Dedifferentiated amniotic fluid mesenchymal stem cell (primary cell): Measurements from ENCODE around the gene SMARCA4.

ENCODE experiments used
- DNase-seq: peaks from one replicate; pipeline ENCODE4 v3.0.0-alpha.2; 2016; ENCODE audit errors: extremely low spot score

SMARCA4 gene

GRCh38 chr19:11010041-11010440, 49.2 kb downstream of the SMARCA4 start:
- no peak for DNase-seq

- DNase-seq, result no peak
Measured at GRCh38 chr19:11012507-11012906, 51.7 kb downstream of the SMARCA4 start.

- no peak for DNase-seq
Measured at GRCh38 chr19:11013771-11014170, 52.9 kb downstream of the SMARCA4 start.

GRCh38 chr19:11014403-11014911, 53.6 kb downstream of the SMARCA4 start:
- DNase-seq, result no peak

GRCh38 chr19:11016631-11017030, 55.8 kb downstream of the SMARCA4 start:
- no peak for DNase-seq

GRCh38 chr19:11017275-11018035, 56.6 kb downstream of the SMARCA4 start:
- DNase-seq, result no peak

- no peak for DNase-seq
Measured at GRCh38 chr19:11018179-11018578, 57.3 kb downstream of the SMARCA4 start.

- no peak for DNase-seq
Measured at GRCh38 chr19:11018763-11019162, 57.9 kb downstream of the SMARCA4 start.

- DNase-seq, result no peak
Measured at GRCh38 chr19:11019262-11019661, 58.4 kb downstream of the SMARCA4 start.

- no peak for DNase-seq
Measured at GRCh38 chr19:11019824-11020223, 59.0 kb downstream of the SMARCA4 start.

- no peak for DNase-seq
Measured at GRCh38 chr19:11020423-11020822, 59.6 kb downstream of the SMARCA4 start.

GRCh38 chr19:11020982-11021759, 60.3 kb downstream of the SMARCA4 start:
- DNase-seq, result no peak

GRCh38 chr19:11021760-11022144, 60.9 kb downstream of the SMARCA4 start:
- no peak for DNase-seq

GRCh38 chr19:11023016-11023415, 62.2 kb downstream of the SMARCA4 start:
- DNase-seq, result no peak

- DNase-seq, result no peak
Measured at GRCh38 chr19:11023710-11024109, 62.9 kb downstream of the SMARCA4 start.

- DNase-seq, result no peak
Measured at GRCh38 chr19:11024259-11024658, 63.4 kb downstream of the SMARCA4 start.

GRCh38 chr19:11025006-11025405, 64.2 kb downstream of the SMARCA4 start:
- no peak for DNase-seq

- DNase-seq, result no peak
Measured at GRCh38 chr19:11025445-11025844, 64.6 kb downstream of the SMARCA4 start.

GRCh38 chr19:11025997-11026396, 65.2 kb downstream of the SMARCA4 start:
- DNase-seq, result no peak

- no peak for DNase-seq
Measured at GRCh38 chr19:11027381-11027780, 66.6 kb downstream of the SMARCA4 start.

GRCh38 chr19:11028146-11028545, 67.3 kb downstream of the SMARCA4 start:
- DNase-seq, result no peak

GRCh38 chr19:11031421-11032070, 70.7 kb downstream of the SMARCA4 start:
- DNase-seq, result no peak
